Measurements from ENCODE around the gene AVL9. TPM values are rescaled to one million over a fixed set of nuclear protein-coding genes. Genes with fewer than 3 reads are reported as not detected.
"Not testable (repeated sequence)": the region's sequence is repeated elsewhere in the genome, so short reads cannot be mapped to it uniquely, and the experiment has no call there.

Gene AVL9
- total RNA-seq, 4 donors from 2014 or later, result 50.9 to 69.2 (median 62.9) TPM

DNA sequence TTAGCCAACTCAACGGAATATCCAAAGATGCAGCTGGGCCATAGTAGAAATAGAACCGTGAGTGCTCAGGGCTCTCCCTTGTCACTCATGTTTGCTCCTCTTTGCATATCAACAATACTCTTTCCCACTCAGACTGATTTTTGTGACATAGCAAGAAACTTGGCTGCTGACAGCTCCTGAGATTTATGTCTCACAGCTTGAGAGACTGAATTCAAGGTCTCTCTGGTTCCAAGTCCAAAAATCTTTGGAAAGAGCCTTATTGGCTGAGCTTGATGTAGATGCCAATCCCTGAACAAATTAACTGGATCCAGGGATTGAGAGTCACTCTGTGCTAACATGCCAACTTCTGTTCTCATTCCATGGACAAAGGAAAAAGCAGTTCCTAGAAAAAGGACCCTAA lies 35.5 kb upstream of the AVL9 start:
- WGBS, 2 donors (ENCODE audit: low coverage in 1 of 2), result 83 to 90% methylated on average over 2 of the region's 2 CpGs
- Histone ChIP-seq H3K4me1 (peaks cover 0 to 4% (median 0%) of the 10 kb centered on the region in 4 donors), H3K4me3 (no peak overlapping the region), H3K27me3 (no peaks in the 10 kb centered on the region), H3K27ac (no peak overlapping the region), H3K36me3 (no peaks in the 10 kb centered on the region), H3K9me3 (no peaks in the 10 kb centered on the region)
- intact Hi-C loops (cut with DNase I; ENCODE audit: low total_unique reads) (no loop called here), in situ Hi-C loops (cut with MboI; ENCODE audit: low pct_ligation_motif_present in 1 of 4, low pct_unique_long_range_greater_than_20kb in 1 of 4, low sequenced_read_pairs in 3 of 4) (no loop called here)
- TF ChIP-seq EP300 (IDR thresholded peaks at IDR 0.05; ENCODE audit: low read depth), result no peak
- no peak for DNase-seq

DNA sequence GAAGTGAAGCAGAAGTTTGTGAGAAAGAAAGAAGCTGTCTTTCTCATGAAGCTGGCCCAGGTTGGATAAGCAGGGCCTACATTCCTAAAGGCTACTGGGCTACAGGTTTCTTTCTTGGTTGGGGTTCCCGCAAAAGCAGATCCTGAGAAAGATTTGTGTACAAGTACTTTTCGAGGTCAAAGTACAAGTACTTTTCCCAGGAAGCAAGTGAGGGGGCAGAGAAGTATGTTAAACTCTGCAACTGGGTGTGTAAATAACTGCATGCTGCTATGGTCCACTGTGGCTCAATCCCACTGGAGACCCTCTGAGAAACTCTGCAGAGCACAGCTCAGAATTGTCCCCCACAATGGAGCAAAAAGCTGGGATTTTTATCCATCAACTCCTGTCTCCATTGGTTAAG lies 33.8 kb upstream of the AVL9 start:
- intact Hi-C loops (cut with DNase I; ENCODE audit: low total_unique reads), result no loop called here

DNA sequence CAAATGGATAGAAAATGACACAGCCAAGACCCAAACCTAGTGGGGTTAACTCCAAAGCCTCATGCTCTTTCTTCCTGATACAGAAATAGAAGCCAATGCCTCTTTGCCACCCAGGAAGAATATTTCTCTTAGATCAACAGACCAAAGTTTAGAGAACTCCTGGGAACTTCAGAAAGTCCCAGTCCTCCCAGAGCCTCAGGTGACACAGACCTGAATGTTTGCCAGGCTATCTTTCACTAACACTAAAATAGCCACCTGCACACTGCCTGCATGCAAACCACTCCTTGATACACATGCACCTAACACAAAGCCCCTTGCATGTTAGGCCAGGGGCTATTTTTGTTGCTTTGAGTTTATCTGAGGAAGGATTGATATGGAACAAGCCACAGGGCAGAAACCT lies 32.8 kb upstream of the AVL9 start:
- H3K4me3 ChIP-seq, result no peak overlapping the region
- H3K27me3 ChIP-seq, result no peaks in the 10 kb centered on the region
- in situ Hi-C loops (cut with MboI; ENCODE audit: low pct_ligation_motif_present in 1 of 4, low pct_unique_long_range_greater_than_20kb in 1 of 4, low sequenced_read_pairs in 3 of 4), result no loop called here
- H3K36me3 ChIP-seq, result no peaks in the 10 kb centered on the region
- peaks cover 0 to 4% (median 0%) of the 10 kb centered on the region in 4 donors for H3K4me1 ChIP-seq
- no peaks in the 10 kb centered on the region for H3K9me3 ChIP-seq
- TF ChIP-seq, protein P1, sequence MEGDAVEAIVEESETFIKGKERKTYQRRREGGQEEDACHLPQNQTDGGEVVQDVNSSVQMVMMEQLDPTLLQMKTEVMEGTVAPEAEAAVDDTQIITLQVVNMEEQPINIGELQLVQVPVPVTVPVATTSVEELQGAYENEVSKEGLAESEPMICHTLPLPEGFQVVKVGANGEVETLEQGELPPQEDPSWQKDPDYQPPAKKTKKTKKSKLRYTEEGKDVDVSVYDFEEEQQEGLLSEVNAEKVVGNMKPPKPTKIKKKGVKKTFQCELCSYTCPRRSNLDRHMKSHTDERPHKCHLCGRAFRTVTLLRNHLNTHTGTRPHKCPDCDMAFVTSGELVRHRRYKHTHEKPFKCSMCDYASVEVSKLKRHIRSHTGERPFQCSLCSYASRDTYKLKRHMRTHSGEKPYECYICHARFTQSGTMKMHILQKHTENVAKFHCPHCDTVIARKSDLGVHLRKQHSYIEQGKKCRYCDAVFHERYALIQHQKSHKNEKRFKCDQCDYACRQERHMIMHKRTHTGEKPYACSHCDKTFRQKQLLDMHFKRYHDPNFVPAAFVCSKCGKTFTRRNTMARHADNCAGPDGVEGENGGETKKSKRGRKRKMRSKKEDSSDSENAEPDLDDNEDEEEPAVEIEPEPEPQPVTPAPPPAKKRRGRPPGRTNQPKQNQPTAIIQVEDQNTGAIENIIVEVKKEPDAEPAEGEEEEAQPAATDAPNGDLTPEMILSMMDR (IDR thresholded peaks at IDR 0.05), result no peak
- TF ChIP-seq EP300 (IDR thresholded peaks at IDR 0.05; ENCODE audit: low read depth) (no peak), POLR2A (IDR thresholded peaks at IDR 0.05) (no peak), POLR2AphosphoS5 (IDR thresholded peaks at IDR 0.05) (no peak)
- intact Hi-C loops (cut with DNase I; ENCODE audit: low total_unique reads), result no loop called here
- H3K27ac ChIP-seq, result no peak overlapping the region
- DNase-seq, result no peak

More for the DNA sequence above, 33.8 kb upstream of the AVL9 start:
- H3K9me3 ChIP-seq, result no peaks in the 10 kb centered on the region
- WGBS, 2 donors (ENCODE audit: low coverage in 1 of 2), result 41% methylated on average over 2 of the region's 2 CpGs; no CpG with 5 or more reads in 1 of the 2 donors
- H3K4me1 ChIP-seq, result peaks cover 0 to 4% (median 0%) of the 10 kb centered on the region in 4 donors
- in situ Hi-C loops (cut with MboI; ENCODE audit: low pct_ligation_motif_present in 1 of 4, low pct_unique_long_range_greater_than_20kb in 1 of 4, low sequenced_read_pairs in 3 of 4), result no loop called here
- TF ChIP-seq EP300 (IDR thresholded peaks at IDR 0.05; ENCODE audit: low read depth), result no peak
- TF ChIP-seq POLR2AphosphoS5 (IDR thresholded peaks at IDR 0.05), result no peak
- TF ChIP-seq POLR2A (IDR thresholded peaks at IDR 0.05), result no peak
- TF ChIP-seq, protein P1 (IDR thresholded peaks at IDR 0.05), result no peak
- DNase-seq, result no peak
- H3K4me3 ChIP-seq, result no peak overlapping the region
- no peaks in the 10 kb centered on the region for H3K36me3 ChIP-seq
- H3K27ac ChIP-seq, result no peak overlapping the region
- no peaks in the 10 kb centered on the region for H3K27me3 ChIP-seq

DNA sequence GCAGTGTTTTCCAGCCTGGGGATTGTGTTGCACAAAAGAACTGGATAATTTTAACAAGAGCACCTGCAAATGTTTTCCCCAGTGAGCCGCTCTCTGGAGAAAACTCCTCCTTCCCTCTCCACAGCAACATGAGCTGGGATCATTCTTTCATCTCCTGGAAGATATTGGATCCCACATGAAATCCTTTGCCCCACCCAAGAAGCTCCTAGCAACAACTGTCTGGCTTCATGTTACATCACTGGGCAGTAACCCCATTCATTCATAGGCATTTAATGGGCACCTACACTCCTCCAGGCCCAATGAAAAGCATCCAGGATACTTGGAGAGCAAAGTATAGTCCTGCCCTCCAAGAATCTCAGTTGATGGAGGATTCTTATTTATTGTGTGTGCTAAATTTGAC lies 32.3 kb upstream of the AVL9 start:
- no peak for DNase-seq
- no peak for TF ChIP-seq POLR2A (IDR thresholded peaks at IDR 0.05)
- TF ChIP-seq, protein P1 (IDR thresholded peaks at IDR 0.05), result no peak
- TF ChIP-seq EP300 (IDR thresholded peaks at IDR 0.05; ENCODE audit: low read depth), result no peak
- no peak for TF ChIP-seq POLR2AphosphoS5 (IDR thresholded peaks at IDR 0.05)
- Histone ChIP-seq H3K4me1 (peaks cover 0 to 4% (median 0%) of the 10 kb centered on the region in 4 donors), H3K27me3 (no peaks in the 10 kb centered on the region), H3K27ac (no peak overlapping the region), H3K36me3 (no peaks in the 10 kb centered on the region), H3K4me3 (no peak overlapping the region), H3K9me3 (no peaks in the 10 kb centered on the region)
- in situ Hi-C loops (cut with MboI; ENCODE audit: low pct_ligation_motif_present in 1 of 4, low pct_unique_long_range_greater_than_20kb in 1 of 4, low sequenced_read_pairs in 3 of 4), result no loop called here
- intact Hi-C loops (cut with DNase I; ENCODE audit: low total_unique reads), result no loop called here
- WGBS, 2 donors (ENCODE audit: low coverage in 1 of 2), result 90 to 100% methylated on average over 1 of the region's 1 CpG

DNA sequence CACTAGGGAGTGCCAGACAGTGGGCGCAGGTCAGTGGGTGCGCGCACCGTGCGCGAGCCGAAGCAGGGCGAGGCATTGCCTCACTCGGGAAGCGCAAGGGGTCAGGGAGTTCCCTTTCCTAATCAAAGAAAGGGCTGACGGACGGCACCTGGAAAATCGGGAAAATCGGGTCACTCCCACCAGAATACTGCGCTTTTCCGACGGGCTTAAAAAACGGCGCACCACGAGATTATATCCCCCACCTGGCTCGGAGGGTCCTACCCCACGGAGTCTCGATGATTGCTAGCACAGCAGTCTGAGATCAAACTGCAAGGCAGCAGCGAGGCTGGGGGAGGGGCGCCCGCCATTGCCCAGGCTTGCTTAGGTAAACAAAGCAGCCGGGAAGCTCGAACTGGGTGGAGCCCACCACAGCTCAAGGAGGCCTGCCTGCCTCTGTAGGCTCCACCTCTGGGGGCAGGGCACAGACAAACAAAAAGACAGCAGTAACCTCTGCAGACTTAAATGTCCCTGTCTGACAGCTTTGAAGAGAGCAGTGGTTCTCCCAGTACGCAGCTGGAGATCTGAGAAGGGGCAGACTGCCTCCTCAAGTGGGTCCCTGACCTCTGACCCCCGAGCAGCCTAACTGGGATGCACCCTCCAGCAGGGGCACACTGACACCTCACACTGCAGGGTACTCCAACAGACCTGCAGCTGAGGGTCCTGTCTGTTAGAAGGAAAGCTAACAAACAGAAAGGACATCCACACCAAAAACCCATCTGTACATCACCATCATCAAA lies 30.5 kb upstream of the AVL9 start:
- in situ Hi-C loops (cut with MboI; ENCODE audit: low pct_ligation_motif_present in 1 of 4, low pct_unique_long_range_greater_than_20kb in 1 of 4, low sequenced_read_pairs in 3 of 4); H3K27me3 ChIP-seq; DNase-seq; intact Hi-C loops (cut with DNase I; ENCODE audit: low total_unique reads); H3K9me3 ChIP-seq; H3K4me1 ChIP-seq; H3K36me3 ChIP-seq; H3K27ac ChIP-seq; H3K4me3 ChIP-seq: not testable (repeated sequence)
- WGBS, 2 donors (ENCODE audit: low coverage in 1 of 2), result 79% methylated on average over 17 of the region's 30 CpGs; no CpG with 5 or more reads in 1 of the 2 donors

DNA sequence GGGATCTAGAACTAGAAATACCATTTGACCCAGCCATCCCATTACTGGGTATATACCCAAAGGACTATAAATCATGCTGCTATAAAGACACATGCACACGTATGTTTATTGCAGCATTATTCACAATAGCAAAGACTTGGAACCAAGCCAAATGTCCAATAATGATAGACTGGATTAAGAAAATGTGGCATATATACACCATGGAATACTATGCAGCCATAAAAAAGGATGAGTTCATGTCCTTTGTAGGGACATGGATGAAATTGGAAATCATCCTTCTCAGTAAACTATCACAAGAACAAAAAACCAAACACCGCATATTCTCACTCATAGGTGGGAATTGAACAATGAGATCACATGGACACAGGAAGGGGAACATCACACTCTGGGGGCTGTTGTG lies 25.3 kb upstream of the AVL9 start:
- H3K4me3 ChIP-seq; DNase-seq; H3K9me3 ChIP-seq; intact Hi-C loops (cut with DNase I; ENCODE audit: low total_unique reads); H3K27ac ChIP-seq; H3K36me3 ChIP-seq; H3K4me1 ChIP-seq; H3K27me3 ChIP-seq: not testable (repeated sequence)
- WGBS, 2 donors (ENCODE audit: low coverage in 1 of 2), result 22 to 94% methylated on average over 1 of the region's 2 CpGs
- in situ Hi-C loops (cut with MboI; ENCODE audit: low pct_ligation_motif_present in 1 of 4, low pct_unique_long_range_greater_than_20kb in 1 of 4, low sequenced_read_pairs in 3 of 4), result loop anchor here in 1 of 4 donors (10.0 kb wide), 1 partner anchor 255 kb away; no protein-coding TSS in a partner anchor
